Left kidney (tissue), 2 donors: ENCODE measurements around the gene HYAL4. TPM values are rescaled to one million over a fixed set of nuclear protein-coding genes. Genes with fewer than 3 reads are reported as not detected.
"Not testable (repeated sequence)": the region's sequence is repeated elsewhere in the genome, so short reads cannot be mapped to it uniquely, and the experiment has no call there.

Experiments used
- DNase-seq: peaks from one replicate; pipeline ENCODE4 v3.0.0-alpha.2; 2013
- polyA plus RNA-seq: library from polyadenylated mRNA; unstranded; fragments of 120-200 nt; gene quantifications from one replicate; pipeline ENCODE4 v1.2.1, GENCODE V29; 2013; ENCODE audit not compliant: insufficient read length

HYAL4 gene
- polyA plus RNA-seq, 1 donor, result 0.86 TPM

GRCh38 chr7:123846217-123846891 is 1.4 kb downstream of the HYAL4 start:
- no peak for DNase-seq

GRCh38 chr7:123847868-123848267 is 2.9 kb downstream of the HYAL4 start:
- no peak for DNase-seq

DNA sequence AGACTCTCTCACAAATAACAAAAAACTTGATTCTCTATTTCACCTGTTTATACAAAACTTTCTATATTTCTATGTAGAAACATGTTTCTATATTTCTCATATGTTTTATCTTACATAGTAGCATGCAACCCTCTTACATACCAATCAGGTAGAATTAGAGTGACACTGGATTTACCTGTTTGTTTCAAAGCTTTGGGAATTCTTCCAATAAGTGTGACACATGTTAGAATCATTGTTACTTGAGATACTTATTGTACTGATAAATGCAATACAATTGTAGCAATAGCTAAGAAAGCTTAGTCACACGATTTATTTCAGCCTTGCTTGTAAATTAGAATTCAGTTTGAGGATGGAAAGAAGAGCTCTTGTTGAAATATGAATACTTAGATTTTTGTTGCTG is 4.9 kb downstream of the HYAL4 start:
- DNase-seq, result no peak

DNA sequence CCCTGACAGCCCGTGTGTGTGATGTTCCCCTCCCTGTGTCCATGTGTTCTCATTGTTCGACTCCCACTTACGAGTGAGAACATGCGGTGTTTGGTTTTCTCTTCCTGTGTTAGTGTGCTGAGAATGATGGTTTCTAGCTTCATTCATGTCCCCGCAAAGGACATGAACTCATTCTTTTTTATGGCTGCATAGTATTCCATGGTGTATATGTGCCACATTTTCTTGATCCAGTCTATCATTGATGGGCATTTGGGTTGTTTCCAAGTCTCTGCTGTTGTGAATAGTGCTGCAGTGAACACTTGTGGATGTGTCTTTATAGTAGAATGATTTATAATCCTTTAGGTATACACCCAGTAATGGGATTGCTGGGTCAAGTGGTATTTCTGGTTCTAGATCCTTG is 6.4 kb downstream of the HYAL4 start:
- not testable (repeated sequence) for DNase-seq

DNA sequence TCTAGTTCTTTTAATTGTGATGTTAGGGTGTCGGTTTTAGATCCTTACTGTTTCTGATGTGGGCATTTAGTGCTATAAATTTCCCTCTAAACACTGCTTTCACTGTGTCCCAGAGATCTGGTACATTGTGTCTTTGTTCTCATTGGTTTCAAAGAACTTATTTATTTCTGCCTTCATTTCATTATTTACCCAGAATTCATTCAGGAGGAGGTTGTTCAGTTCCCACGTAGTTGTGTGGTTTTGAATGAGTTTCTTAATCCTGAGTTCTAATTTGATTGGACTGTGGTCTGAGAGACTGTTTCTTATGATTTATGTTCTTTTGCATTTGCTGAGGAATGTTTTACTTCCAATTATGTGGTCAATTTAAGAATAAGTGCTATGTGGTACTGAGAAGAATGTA is 9.3 kb downstream of the HYAL4 start:
- DNase-seq, result not testable (repeated sequence)

DNA sequence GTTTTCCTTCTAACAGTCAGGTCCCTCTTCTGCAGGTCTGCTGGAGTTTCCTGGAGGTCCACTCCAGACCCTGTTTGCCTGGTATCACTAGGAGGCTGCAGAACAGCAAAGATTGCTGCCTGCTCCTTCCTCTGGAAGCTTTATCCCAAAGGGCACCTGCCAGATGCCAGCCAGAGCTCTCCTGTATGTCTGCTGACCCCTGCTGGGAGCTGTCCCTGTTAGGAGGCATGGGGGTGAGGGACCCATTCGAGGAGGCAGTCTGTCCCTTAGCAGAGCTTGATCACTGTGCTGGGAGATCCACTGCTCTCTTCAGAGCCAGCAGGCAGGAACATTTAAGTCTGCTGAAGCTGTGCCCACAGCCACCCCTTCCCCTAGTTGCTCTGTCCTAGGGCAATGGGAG is 11.5 kb downstream of the HYAL4 start:
- not testable (repeated sequence) for DNase-seq

DNA sequence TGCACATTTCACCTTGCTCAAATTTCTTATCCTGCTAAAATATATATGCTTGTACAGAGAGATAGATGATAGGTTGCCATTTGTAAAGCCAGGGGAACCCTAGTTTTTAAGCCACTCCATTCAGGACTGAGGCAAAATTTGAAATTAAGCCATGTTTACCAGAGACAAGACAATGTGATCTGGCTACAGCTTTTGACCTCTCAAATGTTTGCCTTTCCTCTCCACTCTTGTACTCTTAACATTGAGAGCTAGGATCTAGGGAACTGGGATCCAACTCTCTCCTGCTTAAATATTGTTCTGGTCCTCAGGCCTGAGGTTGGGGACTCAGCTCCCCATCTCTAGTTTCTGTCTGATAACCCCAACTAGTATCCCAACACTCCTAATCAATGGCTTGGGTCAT is 15.9 kb downstream of the HYAL4 start:
- no peak for DNase-seq

GRCh38 chr7:123862775-123863174 is 17.8 kb downstream of the HYAL4 start:
- DNase-seq, result no peak

DNA sequence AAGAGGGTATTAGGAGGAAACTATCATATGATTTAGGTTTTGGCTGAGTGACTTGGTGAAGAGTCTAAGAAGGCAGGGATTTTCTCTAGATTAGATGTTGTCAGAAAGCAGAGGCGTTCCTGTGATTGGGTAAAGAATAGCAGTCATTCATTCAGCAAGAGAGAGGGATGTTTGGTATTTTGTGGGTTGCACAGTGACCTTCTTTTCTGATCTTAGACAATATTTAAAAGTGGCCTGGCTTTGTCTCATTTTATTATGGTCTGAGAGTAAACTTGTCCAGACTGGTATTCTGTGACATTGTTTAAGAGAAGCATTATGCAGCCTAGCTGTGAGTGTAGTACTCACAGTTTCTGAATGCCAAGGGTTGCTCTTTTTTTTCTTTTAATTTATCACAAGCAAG is 18.5 kb downstream of the HYAL4 start:
- no peak for DNase-seq

DNA sequence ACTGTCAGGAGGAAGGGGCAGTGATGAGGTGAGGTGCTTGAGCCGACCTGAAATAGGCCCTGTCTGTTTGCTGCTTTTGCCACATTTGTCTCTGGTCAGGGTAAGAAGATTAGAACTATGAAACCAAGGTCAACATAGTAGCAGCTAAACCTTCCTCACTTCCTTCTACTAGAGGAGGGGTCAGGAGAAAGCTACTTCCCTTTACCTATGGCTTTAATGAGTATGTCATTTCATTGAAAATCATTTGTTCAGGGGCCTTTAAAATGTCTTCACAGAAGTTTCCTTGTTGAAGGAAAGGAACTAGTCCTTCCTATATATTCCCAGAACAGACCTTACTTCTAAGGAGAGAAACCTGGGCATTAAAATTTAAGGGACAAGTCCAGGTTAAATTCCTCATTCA is 19.0 kb downstream of the HYAL4 start:
- no peak for DNase-seq

DNA sequence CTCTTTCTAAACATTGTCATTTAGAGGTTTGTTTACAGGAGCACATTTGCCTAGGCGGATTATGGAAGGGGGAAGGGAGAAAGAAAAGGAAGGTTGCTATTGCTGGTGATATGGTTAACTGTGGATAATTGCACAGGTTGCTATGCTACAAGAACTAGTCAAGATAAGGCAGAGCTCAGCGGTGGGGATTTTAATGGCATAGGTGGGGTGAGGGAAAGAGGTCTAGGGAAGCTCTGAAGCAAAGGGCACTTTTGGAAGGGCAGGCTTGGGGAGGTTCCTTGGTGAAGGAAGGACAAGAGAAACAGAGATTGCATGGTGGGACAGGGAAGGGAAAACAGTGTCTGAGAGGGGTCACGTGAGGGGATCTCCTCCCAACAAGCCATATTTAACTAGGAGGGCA is 19.5 kb downstream of the HYAL4 start:
- DNase-seq, result no peak

DNA sequence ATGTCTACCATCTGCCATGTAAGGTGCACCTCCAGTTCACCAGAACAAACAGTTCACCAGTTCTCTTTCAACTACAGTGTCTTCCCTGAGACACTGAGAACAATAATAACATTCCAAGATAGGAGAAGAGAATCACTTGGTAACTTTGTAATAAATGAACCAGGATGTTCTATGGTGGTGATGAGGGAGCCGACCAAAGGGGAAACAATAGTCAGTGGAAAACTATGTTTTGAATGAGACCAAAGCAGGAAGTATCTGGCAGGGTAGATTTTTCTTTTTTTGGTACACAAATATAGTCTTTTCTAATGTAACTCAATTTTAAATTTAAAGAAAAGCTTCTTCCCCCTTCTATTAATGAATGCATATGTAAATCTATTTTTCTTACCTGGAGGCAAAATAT is 20.0 kb downstream of the HYAL4 start:
- DNase-seq, result no peak

DNA sequence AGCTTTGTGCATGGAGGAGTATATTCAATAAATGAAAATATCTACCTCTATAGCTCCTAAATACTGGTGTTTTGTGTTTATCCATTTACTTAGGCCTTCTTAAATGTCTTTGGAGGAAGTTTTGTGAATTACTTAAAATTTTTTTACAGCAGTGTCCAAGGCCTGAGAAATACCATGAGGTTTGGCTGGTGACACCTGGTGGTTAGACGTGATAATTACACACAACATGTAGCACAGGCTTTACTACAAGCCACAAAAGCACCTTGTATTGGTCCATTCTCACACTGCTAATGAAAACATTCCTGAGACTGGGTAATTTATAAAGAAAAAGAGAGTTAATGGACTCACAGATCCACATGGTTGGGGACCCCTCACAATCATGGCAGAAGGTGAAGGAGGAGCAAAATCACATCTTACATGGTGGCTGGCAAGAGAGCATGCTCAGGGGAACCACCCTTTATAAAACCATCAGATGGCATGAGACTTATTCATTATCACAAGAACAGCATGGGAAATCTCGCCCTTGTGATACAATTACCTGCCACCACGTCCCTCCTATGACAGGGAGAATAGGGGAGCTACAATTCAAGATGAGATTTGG is 20.6 kb downstream of the HYAL4 start:
- DNase-seq, result peak; percentile 68

GRCh38 chr7:123867225-123867624 is 22.3 kb downstream of the HYAL4 start:
- DNase-seq, result no peak

- peak; percentile 37 for DNase-seq
Measured at GRCh38 chr7:123871998-123872867, 27.3 kb downstream of the HYAL4 start.

GRCh38 chr7:123872908-123873307 is 27.9 kb downstream of the HYAL4 start:
- DNase-seq, result no peak

DNA sequence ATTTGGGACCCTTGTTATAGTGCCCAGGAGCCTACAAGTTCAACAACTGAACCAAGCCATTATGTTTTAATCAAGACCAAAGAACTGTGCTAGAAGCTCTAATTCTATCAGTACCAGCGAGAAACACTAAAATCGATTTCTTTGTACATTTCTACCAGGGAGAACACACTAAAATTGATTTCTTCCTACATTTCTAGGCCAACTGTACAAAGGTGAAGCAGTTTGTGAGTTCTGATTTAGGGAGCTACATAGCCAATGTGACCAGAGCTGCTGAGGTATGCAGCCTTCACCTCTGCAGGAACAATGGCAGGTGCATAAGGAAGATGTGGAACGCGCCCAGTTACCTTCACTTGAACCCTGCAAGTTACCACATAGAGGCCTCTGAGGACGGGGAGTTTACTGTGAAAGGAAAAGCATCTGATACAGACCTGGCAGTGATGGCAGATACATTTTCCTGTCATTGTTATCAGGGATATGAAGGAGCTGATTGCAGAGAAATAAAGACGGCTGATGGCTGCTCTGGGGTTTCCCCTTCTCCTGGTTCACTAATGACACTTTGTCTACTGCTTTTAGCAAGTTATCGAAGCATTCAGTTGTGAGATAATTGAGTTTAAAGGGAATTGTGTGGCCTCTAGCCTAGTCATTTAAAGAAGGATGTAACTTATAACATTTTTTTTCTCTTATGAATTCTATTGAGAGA is 31.7 kb downstream of the HYAL4 start:
- DNase-seq, result no peak

GRCh38 chr7:123879628-123880027 is 34.7 kb downstream of the HYAL4 start:
- DNase-seq, result no peak

DNA sequence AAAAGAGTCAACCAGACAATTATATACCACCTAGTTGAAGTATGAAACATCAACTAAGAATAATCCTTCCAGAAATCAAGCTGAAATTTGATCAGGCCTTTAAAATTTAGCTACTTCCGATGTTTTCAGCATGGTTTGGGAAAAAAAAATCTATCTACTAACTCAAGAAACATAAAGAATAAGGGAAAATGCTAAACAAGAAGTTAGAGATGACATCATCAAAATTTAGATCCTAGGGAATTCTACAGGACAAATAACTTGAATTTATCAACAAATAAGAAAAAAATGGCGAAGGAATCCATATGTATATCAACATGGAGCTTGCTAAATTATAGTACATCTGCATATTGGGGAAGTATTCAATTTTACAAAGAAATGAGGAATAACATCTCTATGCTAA is 36.3 kb downstream of the HYAL4 start:
- DNase-seq, result no peak

DNA sequence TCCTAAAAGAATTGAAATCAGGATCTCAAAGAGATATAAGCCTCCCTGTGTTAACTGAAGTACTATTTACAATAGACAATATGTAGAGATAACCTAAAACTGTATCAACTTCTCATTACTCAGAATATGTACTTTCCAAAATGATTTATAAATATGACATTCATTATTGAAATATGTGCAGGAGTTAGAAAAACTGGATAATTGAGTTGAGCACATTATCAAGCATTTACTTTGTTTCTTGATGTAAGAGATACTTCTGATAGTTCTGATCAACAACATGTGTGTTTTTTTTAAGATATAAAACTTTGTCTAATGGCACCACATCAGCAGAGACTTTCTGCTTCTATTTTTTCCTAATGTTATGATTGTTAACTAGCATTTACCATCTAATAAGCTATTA is 38.2 kb downstream of the HYAL4 start:
- no peak for DNase-seq

GRCh38 chr7:123888192-123888591 is 43.2 kb downstream of the HYAL4 start:
- no peak for DNase-seq

GRCh38 chr7:123894753-123895152 is 49.8 kb downstream of the HYAL4 start:
- DNase-seq, result not testable (repeated sequence)

- DNase-seq, result no peak
Measured at GRCh38 chr7:123901101-123901500, 56.1 kb downstream of the HYAL4 start.
